DMS 273 (cell line): Measurements from ENCODE around the gene MFSD6L.

ENCODE experiments used
- DNase-seq: peaks from one replicate; lab custom pipeline; 2025; ENCODE audit not compliant: unreplicated experiment; lab: John Stamatoyannopoulos, UW

The MFSD6L gene

GRCh38 chr17:8747742-8748141, 51.4 kb downstream of the MFSD6L start:
- DNase-seq = no peak
